Lower leg skin (tissue), 4 donors: ENCODE results near the gene RNF128. TPM values are rescaled to one million over a fixed set of nuclear protein-coding genes. Genes with fewer than 3 reads are reported as not detected.

Experiments
- DNase-seq, 2 donors: peaks; one replicate each; pipeline ENCODE4 v3.0.0-alpha.2; 2019; ENCODE audit warnings: low spot score in 2 of 2
- H3K4me3 ChIP-seq: fragments of 200-600 bp; sonication (generic); 2 replicates; pipeline ENCODE4 v1.5.1; 2017; ENCODE audit warnings: mild to moderate bottlenecking, low read depth; ENCODE audit not compliant: poor library complexity, severe bottlenecking
- POLR2A ChIP-seq, 2 donors: fragments of 450-650 bp; IDR thresholded peaks; one replicate each; pipeline ENCODE4 v1.6.1; 2016 to 2017; ENCODE audit warnings: antibody characterized with exemption in 2 of 2, mild to moderate bottlenecking in 1 of 2, moderate library complexity in 1 of 2
- WGBS, 2 donors: methylation state at CpG; one replicate each; pipeline ENCODE4 v1.1.5; 2018; 5-methylcytosine and 5-hydroxymethylcytosine counted together
- intact Hi-C: fragments of 100-400 bp; cut with DNase I; formaldehyde crosslinking; loops from one replicate; pipeline ENCODE4 v1.15.0; 2023; ENCODE audit warnings: low total_unique reads
- total RNA-seq, 4 donors: library from RNA; depleted of rRNA; stranded (reverse); fragments of >200 nt; gene quantifications; one replicate each; pipeline ENCODE4 v1.1.0, GENCODE V29; 2016
- TF ChIP-seq, protein P1 (sequence below), 3 donors: fragments of 450-650 bp; IDR thresholded peaks; one replicate each; pipeline ENCODE4 v1.5.1; 2016; ENCODE audit warnings: antibody characterized with exemption in 3 of 3, mild to moderate bottlenecking in 3 of 3, moderate library complexity in 2 of 3

RNF128 gene
- total RNA-seq, 4 donors from 2014 or later: 9.6 to 24.5 (median 16.0) TPM

DNA sequence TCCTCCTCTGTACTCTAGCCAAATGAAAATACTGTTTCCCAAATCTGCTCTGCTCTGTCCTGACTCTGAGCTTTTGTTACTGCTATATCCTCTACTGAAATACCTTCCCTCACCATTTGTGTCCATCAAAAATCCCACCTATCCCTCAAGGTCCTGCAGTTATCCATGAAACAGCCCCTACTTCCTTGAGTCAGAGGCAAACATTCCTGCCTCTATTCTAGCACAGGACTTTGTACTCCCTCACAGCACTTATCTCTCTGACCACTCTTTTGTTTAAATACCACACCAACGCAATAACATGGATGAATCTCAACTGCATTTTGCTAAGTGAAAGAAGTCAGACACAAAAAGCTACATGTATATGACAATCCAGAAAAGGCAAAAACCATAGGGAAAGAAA lies 10.5 kb upstream of the RNF128 start:
- no peak for DNase-seq
- H3K4me3 ChIP-seq: no peak overlapping the region
- WGBS, 2 donors: 82 to 84% methylated on average over 1 of the region's 1 CpG
- intact Hi-C loops: no loop called here
- TF ChIP-seq, protein P1, sequence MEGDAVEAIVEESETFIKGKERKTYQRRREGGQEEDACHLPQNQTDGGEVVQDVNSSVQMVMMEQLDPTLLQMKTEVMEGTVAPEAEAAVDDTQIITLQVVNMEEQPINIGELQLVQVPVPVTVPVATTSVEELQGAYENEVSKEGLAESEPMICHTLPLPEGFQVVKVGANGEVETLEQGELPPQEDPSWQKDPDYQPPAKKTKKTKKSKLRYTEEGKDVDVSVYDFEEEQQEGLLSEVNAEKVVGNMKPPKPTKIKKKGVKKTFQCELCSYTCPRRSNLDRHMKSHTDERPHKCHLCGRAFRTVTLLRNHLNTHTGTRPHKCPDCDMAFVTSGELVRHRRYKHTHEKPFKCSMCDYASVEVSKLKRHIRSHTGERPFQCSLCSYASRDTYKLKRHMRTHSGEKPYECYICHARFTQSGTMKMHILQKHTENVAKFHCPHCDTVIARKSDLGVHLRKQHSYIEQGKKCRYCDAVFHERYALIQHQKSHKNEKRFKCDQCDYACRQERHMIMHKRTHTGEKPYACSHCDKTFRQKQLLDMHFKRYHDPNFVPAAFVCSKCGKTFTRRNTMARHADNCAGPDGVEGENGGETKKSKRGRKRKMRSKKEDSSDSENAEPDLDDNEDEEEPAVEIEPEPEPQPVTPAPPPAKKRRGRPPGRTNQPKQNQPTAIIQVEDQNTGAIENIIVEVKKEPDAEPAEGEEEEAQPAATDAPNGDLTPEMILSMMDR (IDR thresholded peaks at IDR 0.05): no peak

DNA sequence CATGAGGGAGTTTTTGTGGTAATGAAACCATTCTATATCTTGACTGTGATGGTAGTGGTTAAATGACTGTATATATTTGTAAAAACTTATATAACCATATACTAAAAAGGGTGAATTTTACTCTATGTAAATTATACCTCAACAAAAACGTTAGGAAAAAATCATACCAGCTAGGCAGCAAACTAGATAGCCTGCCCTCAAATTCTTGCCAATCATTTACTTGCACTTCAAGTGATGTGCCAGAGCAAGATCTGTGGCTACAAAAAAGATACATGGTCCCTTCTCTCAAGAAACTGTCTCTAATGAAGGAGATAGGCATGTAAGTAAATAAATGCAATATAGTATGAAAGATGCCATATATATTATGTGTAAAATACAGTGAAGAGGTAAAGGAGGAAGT lies 10.0 kb upstream of the RNF128 start:
- intact Hi-C loops: no loop called here
- H3K4me3 ChIP-seq: no peak overlapping the region
- no peak for DNase-seq
- TF ChIP-seq POLR2A (IDR thresholded peaks at IDR 0.05): no peak
- TF ChIP-seq, protein P1 (IDR thresholded peaks at IDR 0.05): no peak
- 28 to 47% methylated on average over 1 of the region's 1 CpG for WGBS, 2 donors

DNA sequence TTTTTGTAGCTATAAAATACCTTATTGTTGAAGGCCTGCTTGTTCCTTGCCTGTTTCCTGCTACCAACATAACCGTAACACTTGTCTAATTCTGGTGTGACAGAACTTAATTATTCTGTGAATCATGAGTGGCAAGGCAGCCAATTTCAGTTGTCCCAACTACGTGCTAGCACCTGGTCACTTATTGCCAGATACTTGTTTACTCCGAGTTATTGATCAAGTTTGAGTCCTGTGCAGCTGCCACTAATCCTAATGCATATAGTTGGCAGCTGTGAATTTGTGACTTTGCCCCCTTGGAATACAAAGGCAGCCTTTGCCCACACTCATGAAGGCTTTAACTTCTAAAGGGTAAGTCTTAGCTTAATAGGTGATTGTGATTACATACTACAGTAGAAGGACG lies 7.8 kb upstream of the RNF128 start:
- no peak overlapping the region for H3K4me3 ChIP-seq
- intact Hi-C loops: no loop called here
- DNase-seq: no peak
- 45 to 47% methylated on average over 4 of the region's 4 CpGs for WGBS, 2 donors
- no peak for TF ChIP-seq POLR2A (IDR thresholded peaks at IDR 0.05)
- TF ChIP-seq, protein P1 (IDR thresholded peaks at IDR 0.05): no peak

DNA sequence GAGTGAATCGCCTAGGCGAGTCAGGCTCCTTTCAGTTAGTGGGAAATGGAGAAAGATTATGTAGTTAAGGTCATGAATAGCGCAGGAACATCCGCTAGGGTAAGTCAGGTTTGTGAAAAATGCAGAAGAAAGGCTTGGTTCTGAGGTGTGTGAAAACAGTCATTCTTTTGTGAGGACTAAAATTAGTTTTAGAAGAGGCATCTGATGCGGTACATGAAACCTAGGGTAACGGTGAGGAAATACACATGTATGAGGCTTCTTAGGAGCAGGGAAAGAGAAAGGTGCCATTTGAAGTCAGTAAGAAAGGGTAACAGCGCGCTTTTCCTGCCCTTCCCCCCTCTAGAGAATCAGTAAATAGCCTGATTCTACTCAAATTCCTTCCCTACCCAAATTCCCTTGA lies 570 bp upstream of the RNF128 start:
- TF ChIP-seq, protein P1 (IDR thresholded peaks at IDR 0.05): no peak
- no peak for TF ChIP-seq POLR2A (IDR thresholded peaks at IDR 0.05)
- no peak overlapping the region for H3K4me3 ChIP-seq
- intact Hi-C loops: no loop called here
- no peak for DNase-seq
- WGBS, 2 donors: 8 to 30% methylated on average over 8 of the region's 8 CpGs

DNA sequence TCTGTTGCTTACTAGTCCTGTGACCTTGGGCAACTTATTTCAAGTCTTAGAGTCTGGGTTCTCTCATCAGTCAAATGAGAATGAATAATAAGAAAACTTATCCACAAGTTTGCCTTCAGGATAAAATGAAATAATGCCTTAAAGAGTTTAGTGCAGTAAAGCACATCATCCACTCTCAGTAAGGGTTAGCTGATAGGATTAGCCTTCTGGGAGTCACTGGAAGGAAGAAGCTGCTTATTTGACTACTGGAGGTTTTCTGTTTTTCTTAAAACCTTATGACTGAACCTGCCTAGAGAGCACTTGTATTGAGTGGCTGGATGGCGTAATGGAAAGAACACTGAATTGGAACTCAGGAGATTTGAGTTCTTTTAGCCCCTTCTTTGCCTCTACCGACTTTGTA lies 1.8 kb downstream of the RNF128 start:
- no peak for DNase-seq
- intact Hi-C loops: no loop called here
- TF ChIP-seq POLR2A (IDR thresholded peaks at IDR 0.05): no peak
- TF ChIP-seq, protein P1 (IDR thresholded peaks at IDR 0.05): no peak
- no peak overlapping the region for H3K4me3 ChIP-seq
- 49 to 72% methylated on average over 2 of the region's 2 CpGs for WGBS, 2 donors

DNA sequence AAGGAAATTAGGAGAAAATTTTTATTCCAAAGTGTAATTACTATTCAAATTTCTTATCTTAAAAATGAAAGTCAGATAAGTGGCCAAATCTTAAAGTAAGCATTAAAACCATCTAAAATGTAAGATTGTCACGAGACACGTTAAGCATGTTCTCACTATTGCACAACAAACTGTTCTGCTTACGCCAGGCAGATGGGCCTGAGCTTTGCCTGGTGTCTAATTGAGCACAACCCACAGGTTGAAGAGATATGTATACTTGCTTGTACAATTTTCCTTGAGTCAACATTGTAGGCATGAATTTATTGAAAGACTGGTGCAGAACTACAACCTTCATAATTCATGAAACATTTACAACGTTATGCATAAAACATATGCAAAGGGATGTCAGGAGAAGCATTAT lies 3.9 kb downstream of the RNF128 start:
- WGBS, 2 donors: 45 to 58% methylated on average over 4 of the region's 4 CpGs
- H3K4me3 ChIP-seq: no peak overlapping the region
- no peak for TF ChIP-seq POLR2A (IDR thresholded peaks at IDR 0.05)
- TF ChIP-seq, protein P1 (IDR thresholded peaks at IDR 0.05): no peak
- DNase-seq: no peak
- intact Hi-C loops: no loop called here
